Measurements from ENCODE around the gene JMJD7.

- no peak for TF ChIP-seq CTCF (IDR thresholded peaks at IDR 0.05; ENCODE audit: low read depth, low read length, poor library complexity, severe bottlenecking)
- no peak for TF ChIP-seq EZH2phosphoT487 (IDR thresholded peaks at IDR 0.05; ENCODE audit: borderline replicate concordance, low read length)
Measured at GRCh38 chr15:41829959-41830646, 2.2 kb downstream of the JMJD7 start.

Data from DOHH2 (cell line).